ENCODE measurements around the gene SIGLEC11. TPM values are rescaled to one million over a fixed set of nuclear protein-coding genes. Genes with fewer than 3 reads are reported as not detected.
"Not testable (repeated sequence)": the region's sequence is repeated elsewhere in the genome, so short reads cannot be mapped to it uniquely, and the experiment has no call there.

Gene SIGLEC11
- total RNA-seq = 12.7 TPM

- DNase-seq (ENCODE audit: low spot score in 2 of 2); H3K9me3 ChIP-seq; H3K36me3 ChIP-seq; intact Hi-C loops (cut with DNase I); H3K27ac ChIP-seq; H3K4me3 ChIP-seq; H3K4me1 ChIP-seq; H3K27me3 ChIP-seq: not testable (repeated sequence)
Observed at GRCh38 chr19:49960980-49961379, at the start of gene SIGLEC11. TSS of gene SIGLEC11 (minus strand) at chr19:49961172. CDS start at chr19:49961081, 91 bp downstream.

GRCh38 chr19:50008532-50008931 is 47.6 kb upstream of the SIGLEC11 start:
- no peak overlapping the region for H3K4me3 ChIP-seq
- intact Hi-C loops (cut with DNase I) = no loop called here
- H3K27ac ChIP-seq = no peak overlapping the region
- H3K27me3 ChIP-seq = no peaks in the 10 kb centered on the region
- no peaks in the 10 kb centered on the region for H3K9me3 ChIP-seq
- no peak for TF ChIP-seq CTCF (IDR thresholded peaks at IDR 0.05)
- peaks cover 46 to 55% of the 10 kb centered on the region in 2 donors for H3K36me3 ChIP-seq
- H3K4me1 ChIP-seq = peaks cover 7 to 8% of the 10 kb centered on the region in 2 donors
- no peak for DNase-seq (ENCODE audit: low spot score in 2 of 2)

GRCh38 chr19:50007947-50008346 is 47.0 kb upstream of the SIGLEC11 start:
- no peak for DNase-seq (ENCODE audit: low spot score in 2 of 2)
- intact Hi-C loops (cut with DNase I) = no loop called here
- Histone ChIP-seq H3K9me3 (no peaks in the 10 kb centered on the region), H3K4me1 (peaks cover 12 to 14% of the 10 kb centered on the region in 2 donors), H3K27ac (no peak overlapping the region), H3K4me3 (no peak overlapping the region), H3K36me3 (peaks cover 40 to 49% of the 10 kb centered on the region in 2 donors), H3K27me3 (no peaks in the 10 kb centered on the region)
- TF ChIP-seq CTCF (IDR thresholded peaks at IDR 0.05) = no peak

- intact Hi-C loops (cut with DNase I) = no loop called here
- Histone ChIP-seq H3K27ac (no peak overlapping the region), H3K27me3 (no peaks in the 10 kb centered on the region), H3K4me3 (no peak overlapping the region), H3K4me1 (peaks cover 20 to 22% of the 10 kb centered on the region in 2 donors), H3K36me3 (peaks cover 36 to 45% of the 10 kb centered on the region in 2 donors), H3K9me3 (no peaks in the 10 kb centered on the region)
- DNase-seq (ENCODE audit: low spot score in 2 of 2) = no peak
- TF ChIP-seq CTCF (IDR thresholded peaks at IDR 0.05) = no peak
Observed at GRCh38 chr19:50007170-50007569, 46.2 kb upstream of the SIGLEC11 start.

- no peak for DNase-seq (ENCODE audit: low spot score in 2 of 2)
- peaks cover 49 to 59% of the 10 kb centered on the region in 2 donors for H3K36me3 ChIP-seq
- peaks cover 22 to 24% of the 10 kb centered on the region in 2 donors for H3K4me1 ChIP-seq
- no peaks in the 10 kb centered on the region for H3K9me3 ChIP-seq
- no peak for TF ChIP-seq CTCF (IDR thresholded peaks at IDR 0.05)
- no peak overlapping the region for H3K4me3 ChIP-seq
- intact Hi-C loops (cut with DNase I) = loop anchor here (2.0 kb wide), 1 partner anchor 19 kb away; no protein-coding TSS in a partner anchor
- no peaks in the 10 kb centered on the region for H3K27me3 ChIP-seq
- H3K27ac ChIP-seq = peak overlapping the region; percentile 89 to 95
Observed at GRCh38 chr19:50005428-50005827, 44.5 kb upstream of the SIGLEC11 start.

GRCh38 chr19:50003810-50004419 is 42.9 kb upstream of the SIGLEC11 start:
- H3K4me3 ChIP-seq = peak overlapping the region in 1 of 2 donors; percentile 50
- no peak for TF ChIP-seq CTCF (IDR thresholded peaks at IDR 0.05)
- peak overlapping the region; percentile 89 to 95 for H3K27ac ChIP-seq
- intact Hi-C loops (cut with DNase I) = loop anchor here (1.0 to 2.0 kb wide), 2 partner anchors 17 to 21 kb away; partner anchors contain the start of gene VRK3
- H3K36me3 ChIP-seq = peaks cover 57 to 68% of the 10 kb centered on the region in 2 donors
- no peaks in the 10 kb centered on the region for H3K27me3 ChIP-seq
- DNase-seq (ENCODE audit: low spot score in 2 of 2) = peak; percentile 46 to 90
- H3K4me1 ChIP-seq = peaks cover 22 to 24% of the 10 kb centered on the region in 2 donors
- no peaks in the 10 kb centered on the region for H3K9me3 ChIP-seq

Measured in ascending aorta (tissue), 2 donors.